Upper lobe of left lung (tissue), 6 donors: ENCODE measurements around the gene BCOR. TPM values are rescaled to one million over a fixed set of nuclear protein-coding genes. Genes with fewer than 3 reads are reported as not detected.

ENCODE experiments used
- ATAC-seq, 2 donors: fragments of 200-7000 bp; cut with Tn5 transposase; one replicate each; pipeline ENCODE4 v1.9.1; 2022; ENCODE audit warnings: mild to moderate bottlenecking in 2 of 2, moderate library complexity in 2 of 2; ENCODE audit not compliant: low FRiP score in 2 of 2
- DNase-seq, 2 donors: peaks; one replicate each; pipeline ENCODE4 v3.0.0-alpha.2; 2019 to 2020
- H3K27ac ChIP-seq, 4 donors: fragments of 200-600 bp; sonication (generic); one replicate each; pipeline ENCODE4 v1.5.1; 2016 to 2019
- H3K27me3 ChIP-seq, 4 donors: fragments of 200-600 bp; sonication (generic); one replicate each; pipeline ENCODE4 v1.5.1; 2017 to 2019
- H3K36me3 ChIP-seq, 4 donors: fragments of 200-600 bp; sonication (generic); one replicate each; pipeline ENCODE4 v1.5.1; 2016 to 2019
- H3K4me1 ChIP-seq, 4 donors: fragments of 200-600 bp; sonication (generic); one replicate each; pipeline ENCODE4 v1.5.1; 2018 to 2019
- H3K4me3 ChIP-seq, 4 donors: fragments of 200-600 bp; sonication (generic); one replicate each; pipeline ENCODE4 v1.5.1; 2017 to 2019; ENCODE audit warnings: mild to moderate bottlenecking in 2 of 4, moderate library complexity in 1 of 4
- H3K9me3 ChIP-seq, 4 donors: fragments of 200-600 bp; sonication (generic); one replicate each; pipeline ENCODE4 v1.5.1; 2018 to 2019
- EP300 ChIP-seq, 4 donors: sonication (generic); formaldehyde crosslinking; IDR thresholded peaks; one replicate each; pipeline ENCODE4 v1.5.1; 2017; ENCODE audit warnings: antibody characterized with exemption in 4 of 4, control low read depth in 2 of 4
- POLR2A ChIP-seq, 4 donors: fragments of 450-650 bp; IDR thresholded peaks; one replicate each; pipeline ENCODE4 v1.5.1; 2016 to 2017; ENCODE audit warnings: antibody characterized with exemption in 4 of 4, mild to moderate bottlenecking in 2 of 4
- POLR2AphosphoS5 ChIP-seq, 2 donors: sonication (generic); formaldehyde crosslinking; IDR thresholded peaks; one replicate each; pipeline ENCODE4 v1.5.1; 2017; ENCODE audit warnings: antibody characterized with exemption in 2 of 2
- WGBS, 2 donors: methylation state at CpG; one replicate each; pipeline ENCODE4 v1.1.5; 2017 to 2018; 5-methylcytosine and 5-hydroxymethylcytosine counted together
- total RNA-seq, 6 donors: library from RNA; depleted of rRNA in 4 of 6; stranded (reverse); fragments of >200 nt in 4 of 6; gene quantifications; one replicate each; pipeline versions ENCODE4 v1.1.0 to v1.2.1, GENCODE V29; 2016 to 2021
- TF ChIP-seq, protein P1 (sequence below), 6 experiments: fragments of 450-650 bp in 4 of 6; fragments of 200-600 bp in 2 of 6; sonication (generic) in 2 of 6; IDR thresholded peaks; one replicate each; pipeline ENCODE4 v1.5.1; 2016 to 2019; ENCODE audit warnings: antibody characterized with exemption in 6 of 6
- donor health status: DM: no; HTN: no; CAD: no; lungs with moderate emphysema.
- donor health status: DM: no; HTN: yes; CAD: no; lungs with severe emphysema.

BCOR gene
- total RNA-seq, 6 donors from 2014 or later: 17.5 to 40.8 (median 25.6) TPM

DNA sequence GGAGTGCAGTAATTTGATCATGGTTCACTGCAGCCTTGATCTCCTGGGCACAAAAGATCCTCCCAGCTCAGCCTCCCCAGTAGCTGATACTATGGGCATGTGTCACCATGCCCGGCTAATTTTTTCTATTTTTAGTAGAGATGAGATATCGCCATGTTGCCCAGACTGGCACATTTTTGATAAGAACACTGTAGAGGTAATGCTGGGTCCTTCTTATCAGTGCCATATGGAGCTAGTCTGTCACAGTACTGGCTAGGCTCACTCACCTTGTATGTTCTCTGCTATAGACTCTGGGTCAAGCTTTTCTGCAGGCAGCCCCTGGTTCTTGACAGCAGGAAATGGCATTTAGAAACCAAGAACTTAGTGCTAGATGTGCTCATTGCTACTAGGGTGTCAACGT is 53.9 kb downstream of the BCOR start:
- 76 to 81% methylated on average over 3 of the region's 3 CpGs for WGBS, 2 donors
- Histone ChIP-seq H3K4me1 (peaks cover 0 to 5% (median 4%) of the 10 kb centered on the region in 4 donors), H3K9me3 (peaks cover 0 to 15% (median 2%) of the 10 kb centered on the region in 4 donors), H3K27me3 (no peaks in the 10 kb centered on the region), H3K27ac (no peak overlapping the region), H3K4me3 (no peak overlapping the region), H3K36me3 (peaks cover 0 to 8% (median 3%) of the 10 kb centered on the region in 4 donors)
- TF ChIP-seq, protein P1, sequence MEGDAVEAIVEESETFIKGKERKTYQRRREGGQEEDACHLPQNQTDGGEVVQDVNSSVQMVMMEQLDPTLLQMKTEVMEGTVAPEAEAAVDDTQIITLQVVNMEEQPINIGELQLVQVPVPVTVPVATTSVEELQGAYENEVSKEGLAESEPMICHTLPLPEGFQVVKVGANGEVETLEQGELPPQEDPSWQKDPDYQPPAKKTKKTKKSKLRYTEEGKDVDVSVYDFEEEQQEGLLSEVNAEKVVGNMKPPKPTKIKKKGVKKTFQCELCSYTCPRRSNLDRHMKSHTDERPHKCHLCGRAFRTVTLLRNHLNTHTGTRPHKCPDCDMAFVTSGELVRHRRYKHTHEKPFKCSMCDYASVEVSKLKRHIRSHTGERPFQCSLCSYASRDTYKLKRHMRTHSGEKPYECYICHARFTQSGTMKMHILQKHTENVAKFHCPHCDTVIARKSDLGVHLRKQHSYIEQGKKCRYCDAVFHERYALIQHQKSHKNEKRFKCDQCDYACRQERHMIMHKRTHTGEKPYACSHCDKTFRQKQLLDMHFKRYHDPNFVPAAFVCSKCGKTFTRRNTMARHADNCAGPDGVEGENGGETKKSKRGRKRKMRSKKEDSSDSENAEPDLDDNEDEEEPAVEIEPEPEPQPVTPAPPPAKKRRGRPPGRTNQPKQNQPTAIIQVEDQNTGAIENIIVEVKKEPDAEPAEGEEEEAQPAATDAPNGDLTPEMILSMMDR (IDR thresholded peaks at IDR 0.05): no peak
- TF ChIP-seq EP300 (IDR thresholded peaks at IDR 0.05) (no peak), POLR2AphosphoS5 (IDR thresholded peaks at IDR 0.05) (no peak), POLR2A (IDR thresholded peaks at IDR 0.05) (no peak)
- DNase-seq: no peak
- no peak for ATAC-seq

DNA sequence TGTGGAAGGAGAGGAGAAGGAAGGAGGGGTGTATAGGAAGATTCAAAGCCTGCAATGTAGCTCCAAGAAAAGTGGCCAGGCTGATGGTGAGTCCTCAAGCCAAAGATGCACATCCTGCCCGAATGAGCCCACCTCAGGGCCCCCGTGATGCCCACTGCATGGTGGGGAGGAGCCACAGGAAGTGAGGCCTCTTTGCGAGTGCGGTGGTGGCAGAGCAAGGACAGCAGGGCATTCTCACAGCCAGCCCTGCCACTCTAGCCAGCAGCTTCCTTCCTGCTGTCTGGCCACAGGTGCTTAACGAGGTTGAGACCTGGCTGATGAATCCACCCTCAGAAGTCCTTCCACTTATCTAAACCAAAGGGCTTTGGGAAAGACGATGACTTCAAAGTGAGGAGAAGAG is 55.8 kb downstream of the BCOR start:
- no peaks in the 10 kb centered on the region for H3K27me3 ChIP-seq
- H3K4me1 ChIP-seq: peaks cover 0 to 5% (median 4%) of the 10 kb centered on the region in 4 donors
- TF ChIP-seq, protein P1 (IDR thresholded peaks at IDR 0.05): no peak
- TF ChIP-seq EP300 (IDR thresholded peaks at IDR 0.05) (no peak), POLR2A (IDR thresholded peaks at IDR 0.05) (no peak), POLR2AphosphoS5 (IDR thresholded peaks at IDR 0.05) (no peak)
- WGBS, 2 donors: 36 to 39% methylated on average over 3 to 6 of the region's 6 CpGs
- ATAC-seq: no peak
- H3K9me3 ChIP-seq: peaks cover 0 to under 1% (median 0%) of the 10 kb centered on the region in 4 donors
- no peak overlapping the region for H3K4me3 ChIP-seq
- no peak for DNase-seq
- no peak overlapping the region for H3K27ac ChIP-seq
- no peaks in the 10 kb centered on the region for H3K36me3 ChIP-seq

DNA sequence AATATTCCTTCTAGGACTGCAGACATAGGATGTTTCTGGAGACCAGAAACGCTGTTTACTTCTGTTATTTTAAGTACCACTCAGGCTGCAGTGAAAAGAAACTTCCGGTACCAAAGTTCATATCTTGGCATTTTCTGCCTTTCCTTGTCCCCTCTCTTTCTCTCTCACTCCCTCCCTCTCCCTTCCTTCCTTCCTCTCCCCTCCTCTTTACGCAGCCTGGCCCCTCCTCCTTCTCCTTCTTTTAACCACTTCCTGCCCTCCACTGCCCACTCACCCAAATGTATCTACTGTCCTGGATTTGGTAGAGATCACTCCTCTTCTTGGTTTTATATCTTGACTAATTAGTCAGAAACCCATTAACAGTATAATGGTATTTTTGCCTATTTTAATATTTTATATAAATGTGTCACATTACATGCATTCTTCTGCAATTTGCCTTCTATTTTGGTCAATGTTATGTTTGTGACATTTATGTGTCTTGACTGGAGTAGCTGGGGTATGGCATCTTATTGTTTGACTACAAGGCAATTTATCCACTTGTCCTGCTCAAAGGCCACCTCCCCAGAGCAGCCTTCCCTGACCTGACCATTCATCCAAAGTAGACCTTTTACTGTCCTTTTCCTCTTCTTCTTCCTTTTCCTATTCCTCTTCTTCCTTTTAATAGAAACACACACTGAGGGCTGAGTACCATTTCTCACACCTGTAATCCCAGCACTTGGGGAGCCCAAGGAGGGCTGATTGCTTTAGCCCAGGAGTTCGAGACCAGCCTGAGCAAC is 56.9 kb downstream of the BCOR start:
- TF ChIP-seq POLR2AphosphoS5 (IDR thresholded peaks at IDR 0.05) (no peak), EP300 (IDR thresholded peaks at IDR 0.05) (no peak), POLR2A (IDR thresholded peaks at IDR 0.05) (no peak)
- TF ChIP-seq, protein P1 (IDR thresholded peaks at IDR 0.05): no peak
- DNase-seq: no peak
- peaks cover 0 to 5% (median 4%) of the 10 kb centered on the region in 4 donors for H3K4me1 ChIP-seq

DNA sequence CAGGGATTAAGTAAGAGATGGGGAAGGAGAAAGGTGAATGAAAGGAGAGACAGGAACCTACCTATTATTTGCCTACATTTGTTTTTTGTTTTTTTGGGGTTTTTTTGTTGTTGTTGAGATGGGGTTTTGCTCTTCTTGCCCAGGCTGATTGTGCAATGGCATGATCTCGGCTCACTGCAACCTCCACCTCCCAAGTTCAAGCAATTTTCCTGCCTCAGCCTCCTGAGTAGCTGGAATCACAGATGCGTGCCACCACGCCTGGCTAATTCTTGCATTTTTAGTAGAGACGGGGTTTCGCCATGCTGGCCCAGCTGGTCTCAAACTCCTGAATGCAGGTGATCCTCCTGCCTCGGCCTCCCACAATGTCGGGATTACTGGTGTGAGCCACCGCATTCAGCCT is 57.9 kb downstream of the BCOR start:
- H3K27ac ChIP-seq: no peak overlapping the region
- ATAC-seq (no peak), DNase-seq (no peak)
- no peaks in the 10 kb centered on the region for H3K27me3 ChIP-seq
- no peak overlapping the region for H3K4me3 ChIP-seq
- peaks cover 0 to 5% (median 4%) of the 10 kb centered on the region in 4 donors for H3K4me1 ChIP-seq
- 85 to 91% methylated on average over 5 to 8 of the region's 8 CpGs for WGBS, 2 donors
- TF ChIP-seq EP300 (IDR thresholded peaks at IDR 0.05) (no peak), POLR2A (IDR thresholded peaks at IDR 0.05) (no peak), POLR2AphosphoS5 (IDR thresholded peaks at IDR 0.05) (no peak)
- TF ChIP-seq, protein P1 (IDR thresholded peaks at IDR 0.05): no peak
- no peaks in the 10 kb centered on the region for H3K36me3 ChIP-seq
- no peaks in the 10 kb centered on the region for H3K9me3 ChIP-seq

More for the DNA sequence above, 56.9 kb downstream of the BCOR start:
- H3K9me3 ChIP-seq: no peaks in the 10 kb centered on the region
- no peaks in the 10 kb centered on the region for H3K36me3 ChIP-seq
- no peak for ATAC-seq
- H3K27ac ChIP-seq: no peak overlapping the region
- WGBS, 2 donors: 27 to 50% methylated on average over 4 of the region's 4 CpGs
- H3K27me3 ChIP-seq: no peaks in the 10 kb centered on the region
- no peak overlapping the region for H3K4me3 ChIP-seq

DNA sequence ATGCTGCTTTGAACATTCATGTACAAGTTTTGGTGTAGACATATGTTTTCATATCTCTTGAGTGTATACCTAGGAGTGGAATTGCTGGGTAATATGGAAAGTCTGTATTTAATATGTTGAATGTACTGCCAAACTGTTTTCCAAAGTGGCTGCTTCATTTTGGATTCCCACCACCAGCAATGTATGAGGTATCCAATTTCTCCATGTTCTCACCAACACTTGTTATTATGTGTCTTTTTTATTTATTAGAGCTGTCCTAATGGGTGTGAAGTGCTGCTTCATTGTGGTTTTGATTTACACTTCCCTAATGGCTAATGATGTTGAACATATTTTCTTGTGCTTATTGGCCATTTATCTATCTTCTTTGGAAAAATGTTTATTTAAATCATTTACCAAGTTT is 60.4 kb downstream of the BCOR start:
- Histone ChIP-seq H3K27me3 (no peaks in the 10 kb centered on the region), H3K4me1 (peaks cover 0 to 5% (median 4%) of the 10 kb centered on the region in 4 donors), H3K36me3 (no peaks in the 10 kb centered on the region), H3K4me3 (no peak overlapping the region), H3K9me3 (no peaks in the 10 kb centered on the region), H3K27ac (no peak overlapping the region)
- ATAC-seq (no peak), DNase-seq (no peak)
- TF ChIP-seq POLR2AphosphoS5 (IDR thresholded peaks at IDR 0.05) (no peak), POLR2A (IDR thresholded peaks at IDR 0.05) (no peak), EP300 (IDR thresholded peaks at IDR 0.05) (no peak)
- TF ChIP-seq, protein P1 (IDR thresholded peaks at IDR 0.05): no peak
